K562 (cell line): ENCODE results near the gene XPNPEP3. TPM values are rescaled to one million over a fixed set of nuclear protein-coding genes. Genes with fewer than 3 reads are reported as not detected.

Experiments used
- ARHGAP35 ChIP-seq: fragments of 450-650 bp; IDR thresholded peaks from 2 replicates; pipeline ENCODE4 v1.6.1; 2018; ENCODE audit not compliant: partially characterized antibody
- ARID3A ChIP-seq: IDR thresholded peaks from 2 replicates; pipeline ENCODE4 v1.6.1; 2012; ENCODE audit warnings: low read depth, low read length, improper control_type of control experiment, borderline replicate concordance
- ATF1 ChIP-seq, 2 experiments: fragments of 450-650 bp in 1 of 2; IDR thresholded peaks; 2 replicates each; pipeline ENCODE4 v1.6.1; 2016; ENCODE audit warnings: missing compliant biosample characterization in 1 of 2, missing genetic modification characterization in 1 of 2
- DLX4 ChIP-seq: fragments of 250-450 bp; sonication (Bioruptor Pico); IDR thresholded peaks from 2 replicates; pipeline ENCODE4 v1.6.1; 2021; ENCODE audit warnings: mild to moderate bottlenecking
- ELK3 ChIP-seq: fragments of 450-650 bp; formaldehyde crosslinking; IDR thresholded peaks from 2 replicates; pipeline ENCODE4 v1.4.0; 2020; ENCODE audit warnings: mild to moderate bottlenecking
- EP400 ChIP-seq: fragments of 450-650 bp; IDR thresholded peaks from 2 replicates; pipeline ENCODE4 v1.6.1; 2017; ENCODE audit warnings: antibody characterized with exemption, mild to moderate bottlenecking, moderate library complexity
- GTF2B ChIP-seq: IDR thresholded peaks from 2 replicates; pipeline ENCODE4 v1.6.1; 2011; ENCODE audit not compliant: insufficient read length; ENCODE audit errors: extremely low read depth
- HBP1 ChIP-seq: fragments of 450-650 bp; formaldehyde crosslinking; IDR thresholded peaks from 2 replicates; pipeline ENCODE4 v1.4.0; 2022; ENCODE audit warnings: missing genetic modification characterization
- HSF4 ChIP-seq: fragments of 250-450 bp; sonication (Bioruptor Pico); IDR thresholded peaks from 2 replicates; pipeline ENCODE4 v2.1.2; 2022; ENCODE audit warnings: mild to moderate bottlenecking, moderate library complexity, borderline replicate concordance
- MLLT1 ChIP-seq, 2 experiments: fragments of 450-650 bp; IDR thresholded peaks; 2 replicates each; pipeline ENCODE4 v1.6.1; 2016
- MYNN ChIP-seq, 2 experiments: sonication (generic); formaldehyde crosslinking in 1 of 2; IDR thresholded peaks; 2 replicates each; pipeline versions ENCODE4 v1.5.0 to v1.6.1; 2016 to 2020; ENCODE audit warnings: antibody characterized with exemption in 1 of 2, missing genetic modification reagents in 1 of 2
- NFXL1 ChIP-seq: fragments of 450-650 bp; formaldehyde crosslinking; IDR thresholded peaks from 2 replicates; pipeline ENCODE4 v1.4.0; 2021; ENCODE audit warnings: mild to moderate bottlenecking
- NR1H2 ChIP-seq: sonication (generic); formaldehyde crosslinking; IDR thresholded peaks from 2 replicates; pipeline ENCODE4 v1.4.0; 2020; ENCODE audit warnings: mild to moderate bottlenecking, missing genetic modification reagents
- SREBF1 ChIP-seq: fragments of 150-350 bp; IDR thresholded peaks from 2 replicates; pipeline ENCODE4 v1.6.1; 2014; ENCODE audit warnings: antibody characterized with exemption, low read depth, low read length, borderline replicate concordance
- SRSF1 ChIP-seq: fragments of 200-400 bp; formaldehyde crosslinking; IDR thresholded peaks from 2 replicates; pipeline ENCODE4 v1.6.1; 2017; ENCODE audit warnings: mild to moderate bottlenecking, low read depth, low read length, moderate library complexity
- TRIM24 ChIP-seq, 2 experiments: fragments of 450-650 bp; IDR thresholded peaks; 2 replicates each; pipeline ENCODE4 v1.6.1; 2016
- ZBTB2 ChIP-seq: fragments of 450-650 bp; IDR thresholded peaks from 2 replicates; pipeline ENCODE4 v1.6.1; 2016; ENCODE audit warnings: antibody characterized with exemption
- ZNF41 ChIP-seq: fragments of 250-450 bp; sonication (Bioruptor Pico); conservative IDR thresholded peaks from 2 replicates; pipeline ENCODE4 v1.4.0; 2020; ENCODE audit warnings: mild to moderate bottlenecking
- ZNF699 ChIP-seq: fragments of 250-450 bp; sonication (Bioruptor Pico); IDR thresholded peaks from 2 replicates; pipeline ENCODE4 v1.8.0; 2021; ENCODE audit warnings: mild to moderate bottlenecking, moderate library complexity; ENCODE audit not compliant: insufficient replicate concordance
- polyA plus RNA-seq, 8 experiments: library from polyadenylated mRNA; depleted of rRNA in 4 of 8; stranded (reverse) in 5 of 8; unstranded in 3 of 8; fragments of >200 nt; fragmentation: Nextera tagmentation in 2 of 8; fragmentation: Illumina TruSeq in 1 of 8; extraction: Ambion mirVana in 2 of 8; extraction: Trizol in 1 of 8; gene quantifications; 2 replicates each; pipeline versions ENCODE4 v1.2.1 to v1.2.3, GENCODE V29; 2011 to 2014; ENCODE audit warnings: inconsistent platforms in 1 of 8, missing spikeins in 1 of 8
- total RNA-seq, 7 experiments: library from RNA; depleted of rRNA in 6 of 7; stranded (reverse); fragments of >200 nt in 6 of 7; fragmentation: Illumina TruSeq in 2 of 7; extraction: Trizol in 2 of 7; gene quantifications; 2 replicates each; pipeline versions ENCODE4 v1.2.1 to v1.2.3, GENCODE V29; 2011 to 2021; ENCODE audit warnings: low replicate concordance in 1 of 7

XPNPEP3 gene
- total and polyA plus RNA-seq, 9 of the 15 experiments (the other 6 are each of a cell fraction or from before 2014, with no cell fraction given) = 9.1 to 22.6 (median 15.6) TPM

- peak in 1 of 2 experiments; percentile 47; a peak in 1 of 4 replicates for TF ChIP-seq MLLT1 (IDR thresholded peaks at IDR 0.05)
- TF ChIP-seq ZBTB2 = peak; percentile 81
- TF ChIP-seq ATF1 (CRISPR knock-in tag; IDR thresholded peaks at IDR 0.05) = no peak
- TF ChIP-seq ATF1 (tag; IDR thresholded peaks at IDR 0.05) = peak; percentile 81
- no peak for TF ChIP-seq NR1H2
- no peak for TF ChIP-seq TRIM24 (IDR thresholded peaks at IDR 0.05)
- TF ChIP-seq SRSF1 = no peak
- TF ChIP-seq GTF2B = no peak
- no peak for TF ChIP-seq ELK3 (CRISPR knock-in tag)
- no peak for TF ChIP-seq ZNF699 (CRISPR knock-in tag)
- TF ChIP-seq HBP1 = no peak
- no peak for TF ChIP-seq DLX4
- no peak for TF ChIP-seq ARHGAP35
- TF ChIP-seq EP400 = peak; percentile 93
- TF ChIP-seq ZNF41 (CRISPR knock-in tag) = no peak
- TF ChIP-seq ARID3A = no peak
- no peak for TF ChIP-seq NFXL1 (CRISPR knock-in tag)
- TF ChIP-seq MYNN (IDR thresholded peaks at IDR 0.05) = no peak
- TF ChIP-seq MYNN (CRISPR knock-in tag; IDR thresholded peaks at IDR 0.05) = no peak
- TF ChIP-seq SREBF1 = no peak
- no peak for TF ChIP-seq HSF4 (CRISPR knock-in tag)
Observed at GRCh38 chr22:40950962-40951794, 94.2 kb downstream of the XPNPEP3 start, which contains the start of gene RBX1 (continued).
